OCI-LY3 (cell line): Measurements from ENCODE around the gene FAM184B.

Experiments used
- EZH2phosphoT487 ChIP-seq: fragments of 200-600 bp; shearing (Covaris generic); IDR thresholded peaks from 2 replicates; pipeline ENCODE4 v1.6.1; 2018; ENCODE audit warnings: antibody characterized with exemption, mixed run types, low read depth
- TF ChIP-seq, protein P1 (sequence below): fragments of 200-600, 300-600 bp; sonication (generic); IDR thresholded peaks from 2 replicates; pipeline ENCODE4 v1.5.1; 2014; ENCODE audit warnings: antibody characterized with exemption, low read length, low read depth

DNA sequence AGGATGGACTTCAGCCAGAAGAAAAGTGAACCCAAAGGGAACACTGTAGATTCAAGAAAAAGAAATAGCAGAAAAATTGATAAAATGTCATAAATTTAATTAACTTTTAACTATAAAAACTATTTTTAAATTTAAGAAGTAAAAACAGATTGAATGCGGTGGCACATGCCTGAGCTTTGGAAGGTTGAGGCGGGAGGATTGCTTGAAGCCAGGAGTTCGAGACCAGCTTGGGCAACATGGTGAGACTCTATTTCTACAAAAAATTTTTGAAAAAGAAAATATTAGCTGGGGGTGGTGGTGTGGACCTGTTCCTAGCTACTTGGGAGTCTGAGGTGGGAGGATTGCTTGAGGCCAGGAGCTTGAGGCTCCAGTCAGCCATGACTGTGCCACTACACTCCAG, 3.0 kb downstream of the FAM184B start:
- TF ChIP-seq, protein P1, sequence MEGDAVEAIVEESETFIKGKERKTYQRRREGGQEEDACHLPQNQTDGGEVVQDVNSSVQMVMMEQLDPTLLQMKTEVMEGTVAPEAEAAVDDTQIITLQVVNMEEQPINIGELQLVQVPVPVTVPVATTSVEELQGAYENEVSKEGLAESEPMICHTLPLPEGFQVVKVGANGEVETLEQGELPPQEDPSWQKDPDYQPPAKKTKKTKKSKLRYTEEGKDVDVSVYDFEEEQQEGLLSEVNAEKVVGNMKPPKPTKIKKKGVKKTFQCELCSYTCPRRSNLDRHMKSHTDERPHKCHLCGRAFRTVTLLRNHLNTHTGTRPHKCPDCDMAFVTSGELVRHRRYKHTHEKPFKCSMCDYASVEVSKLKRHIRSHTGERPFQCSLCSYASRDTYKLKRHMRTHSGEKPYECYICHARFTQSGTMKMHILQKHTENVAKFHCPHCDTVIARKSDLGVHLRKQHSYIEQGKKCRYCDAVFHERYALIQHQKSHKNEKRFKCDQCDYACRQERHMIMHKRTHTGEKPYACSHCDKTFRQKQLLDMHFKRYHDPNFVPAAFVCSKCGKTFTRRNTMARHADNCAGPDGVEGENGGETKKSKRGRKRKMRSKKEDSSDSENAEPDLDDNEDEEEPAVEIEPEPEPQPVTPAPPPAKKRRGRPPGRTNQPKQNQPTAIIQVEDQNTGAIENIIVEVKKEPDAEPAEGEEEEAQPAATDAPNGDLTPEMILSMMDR: no peak
- no peak for TF ChIP-seq EZH2phosphoT487
